Renal cortical epithelial cell (primary cell): ENCODE data around the gene SF3B3. TPM values are rescaled to one million over a fixed set of nuclear protein-coding genes. Genes with fewer than 3 reads are reported as not detected.
"Not testable (repeated sequence)": the region's sequence is repeated elsewhere in the genome, so short reads cannot be mapped to it uniquely, and the experiment has no call there.

ENCODE experiments used
- DNase-seq: peaks from one replicate; pipeline ENCODE4 v3.0.0-alpha.2; 2011; ENCODE audit warnings: low read depth
- total RNA-seq: library from RNA; depleted of rRNA; stranded (reverse); fragments of >200 nt; gene quantifications from 2 replicates; pipeline ENCODE4 v1.2.3, GENCODE V29; 2014

SF3B3 gene
- total RNA-seq, 1 donor from 2014 or later, result 136 TPM

GRCh38 chr16:70615945-70616344, 92.3 kb downstream of the SF3B3 start:
- DNase-seq, result no peak

GRCh38 chr16:70621864-70622263, 98.2 kb downstream of the SF3B3 start:
- DNase-seq, result not testable (repeated sequence)

Other genes with a start within 250 kb of the SF3B3 start
- 97.6 and 182 TPM in 2 replicates for gene AARS1, start 234.3 kb upstream of the SF3B3 start, total RNA-seq
- gene DDX19B, start 224.6 kb upstream of the SF3B3 start, total RNA-seq, result 24.5 and 28.4 TPM in 2 replicates
- gene DDX19A, start 176.9 kb upstream of the SF3B3 start, total RNA-seq, result 39.1 and 56.8 TPM in 2 replicates
- gene ST3GAL2, start 84.7 kb upstream of the SF3B3 start, total RNA-seq, result 31.6 and 46.7 TPM in 2 replicates
- 20.1 and 26.0 TPM in 2 replicates for gene FCSK, start 69.2 kb upstream of the SF3B3 start, total RNA-seq
- gene COG4, start 262 bp upstream of the SF3B3 start, total RNA-seq, result 71.1 and 82.1 TPM in 2 replicates
- gene IL34, start 122.7 kb downstream of the SF3B3 start, total RNA-seq, result 0.60 and 0.69 TPM in 2 replicates
- 9.7 and 33.2 TPM in 2 replicates for gene MTSS2, start 162.2 kb downstream of the SF3B3 start, total RNA-seq